Posterior cingulate gyrus (tissue), 11 donors: Measurements from ENCODE around the gene ARHGEF6.
"Not testable (repeated sequence)": the region's sequence is repeated elsewhere in the genome, so short reads cannot be mapped to it uniquely, and the experiment has no call there.

Experiments
- DNase-seq, 10 donors: peaks; one replicate each; pipeline versions ENCODE4 v3.0.0 to v3.0.0-alpha.2; 2020 to 2021; ENCODE audit warnings: mixed read lengths in 3 of 10
- intact Hi-C: fragments of 100-400 bp; cut with DNase I; formaldehyde crosslinking; loops from one replicate; pipeline ENCODE4 v1.15.1; 2023

Gene ARHGEF6

DNA sequence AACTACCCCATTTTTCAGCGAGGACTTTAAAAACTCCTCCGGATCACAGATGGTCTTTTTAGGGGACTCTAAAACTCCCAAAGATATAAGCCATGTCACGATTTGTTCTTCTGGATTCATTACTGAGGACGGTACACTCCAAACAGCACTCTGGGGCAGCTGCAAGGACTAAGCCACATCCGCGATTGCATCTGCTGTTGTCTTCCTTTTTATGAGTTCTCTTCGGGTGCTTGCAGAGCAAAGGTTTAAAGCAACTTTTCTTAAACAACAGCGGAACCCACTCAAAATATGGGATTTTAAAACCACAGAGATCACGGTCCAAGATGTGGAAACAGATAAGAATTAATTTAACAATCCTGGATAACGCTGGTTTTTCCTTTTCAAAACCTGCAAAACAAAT lies at the start of gene ARHGEF6:
ARHGEF6 (minus strand) TSS at position 170 of the 400 bp plus-strand sequence; CDS start at position 120, 50 bp downstream.
- intact Hi-C loops = no loop called here
- DNase-seq = no peak

DNA sequence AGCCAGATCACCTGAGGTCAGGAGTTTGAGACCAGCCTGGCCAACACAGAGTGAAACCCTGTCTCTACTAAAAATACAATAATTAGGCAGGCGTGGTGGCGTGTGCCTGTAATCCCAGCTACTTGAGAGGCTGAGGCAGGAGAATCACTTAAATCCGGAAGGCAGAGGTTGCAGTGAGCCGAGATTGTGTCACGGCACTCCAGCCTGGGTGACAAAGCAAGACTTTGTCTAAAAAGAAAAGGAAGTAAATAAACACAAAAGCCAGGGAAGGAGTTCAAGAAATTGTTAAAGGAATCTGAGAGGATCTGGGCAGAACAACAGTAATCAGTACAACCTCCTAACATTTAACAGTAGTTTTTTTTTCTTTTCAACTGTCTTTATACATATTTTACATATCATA lies 48.7 kb upstream of the ARHGEF6 start:
- no peak for DNase-seq
- intact Hi-C loops = no loop called here

DNA sequence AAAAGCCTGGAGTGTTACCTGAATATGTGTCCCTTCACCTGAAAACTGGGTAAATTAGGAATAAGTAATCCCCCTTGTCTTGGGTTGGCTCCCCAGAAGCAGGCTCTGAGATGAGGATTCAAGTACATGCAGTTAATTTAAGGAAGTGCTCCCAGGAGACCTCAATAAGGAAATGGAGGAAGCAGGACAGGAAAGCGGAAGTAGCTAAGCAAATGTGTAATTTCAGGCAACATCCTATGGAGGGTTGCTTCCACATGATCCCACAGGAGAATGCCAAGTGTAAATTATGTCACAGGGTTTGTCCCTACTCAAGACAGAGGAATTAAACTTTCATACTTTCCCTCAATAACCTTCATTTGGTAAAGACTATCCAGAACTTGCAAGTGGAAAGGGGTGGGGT lies 48.1 kb upstream of the ARHGEF6 start:
- DNase-seq = no peak

DNA sequence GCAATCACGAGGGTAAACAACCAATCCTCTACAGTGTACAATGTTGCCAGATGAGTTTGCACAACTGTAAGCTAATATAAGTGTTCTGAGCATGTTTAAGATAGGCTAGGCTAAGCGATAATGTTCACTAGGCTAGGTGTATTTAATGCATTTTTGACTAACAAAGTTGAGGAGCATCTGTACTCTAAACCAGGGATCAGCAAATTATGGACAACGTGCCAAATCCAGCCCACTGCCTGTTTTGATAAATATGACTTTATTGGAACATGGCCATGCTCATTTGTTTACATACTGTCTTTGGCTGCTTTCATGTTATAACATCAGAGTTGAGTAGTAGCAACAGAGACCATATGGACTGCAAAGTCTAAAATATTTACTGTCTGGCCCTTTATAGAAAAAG lies 46.3 kb upstream of the ARHGEF6 start:
- DNase-seq = no peak
- intact Hi-C loops = no loop called here

More for the DNA sequence above, 48.1 kb upstream of the ARHGEF6 start:
- intact Hi-C loops = no loop called here

GRCh38 chrX:136825771-136826170 lies 45.0 kb upstream of the ARHGEF6 start:
- intact Hi-C loops = no loop called here
- DNase-seq = no peak

- DNase-seq = no peak
- intact Hi-C loops = no loop called here
Measured at GRCh38 chrX:136823175-136823574, 42.4 kb upstream of the ARHGEF6 start.

- intact Hi-C loops = no loop called here
- DNase-seq = no peak
Measured at GRCh38 chrX:136822337-136823095, 41.8 kb upstream of the ARHGEF6 start.

DNA sequence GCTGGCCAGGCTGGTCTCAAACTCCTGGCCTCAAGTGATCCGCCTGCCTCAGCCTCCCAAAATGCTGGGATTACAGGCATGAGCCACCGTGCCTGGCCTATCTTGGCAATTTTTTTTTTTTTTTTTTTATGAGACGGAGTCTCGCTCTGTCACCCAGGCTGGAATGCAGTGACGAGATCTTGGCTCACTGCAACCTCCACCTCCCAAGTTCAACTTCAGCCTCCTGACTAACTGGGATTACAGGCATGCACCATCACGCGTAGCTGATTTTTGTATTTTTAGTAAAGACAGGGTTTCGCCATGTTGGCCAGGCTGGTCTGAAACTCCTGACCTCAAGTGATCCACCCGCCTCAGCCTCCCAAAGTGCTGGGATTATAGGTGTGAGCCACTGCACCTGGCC lies 39.0 kb upstream of the ARHGEF6 start:
- DNase-seq, intact Hi-C loops: not testable (repeated sequence)

DNA sequence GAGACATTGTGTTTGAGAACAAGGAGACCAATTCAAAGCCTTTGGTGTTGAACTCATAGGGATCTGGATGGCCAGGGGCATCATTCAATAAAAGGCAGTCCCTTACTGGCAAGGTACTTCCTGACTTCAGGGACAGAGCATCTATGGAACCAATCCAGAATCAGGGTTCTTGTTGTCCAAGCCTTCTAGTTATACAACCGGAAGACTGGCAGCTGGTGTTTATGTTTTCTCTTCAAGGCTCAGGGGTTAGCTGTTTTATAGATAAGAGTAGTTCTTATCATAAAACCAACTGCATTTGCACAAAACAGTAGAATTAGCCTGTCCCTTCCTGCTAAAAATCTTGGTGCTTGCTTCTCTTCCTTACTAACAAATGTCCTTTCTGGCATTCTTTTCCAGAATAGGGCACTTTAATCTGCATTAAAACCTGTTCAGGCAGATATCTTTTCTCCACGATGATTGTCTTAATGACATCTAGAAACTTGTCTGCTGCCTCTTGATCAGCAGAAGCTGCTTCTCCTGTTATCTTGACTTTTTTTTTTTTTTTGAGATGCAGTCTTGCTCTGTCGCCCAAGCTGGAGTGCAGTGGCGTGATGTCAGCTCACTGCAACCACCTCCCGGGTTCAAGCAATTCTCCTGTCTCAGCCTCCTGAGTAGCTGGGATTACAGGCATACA lies 38.4 kb upstream of the ARHGEF6 start:
- DNase-seq = no peak
- intact Hi-C loops = no loop called here

DNA sequence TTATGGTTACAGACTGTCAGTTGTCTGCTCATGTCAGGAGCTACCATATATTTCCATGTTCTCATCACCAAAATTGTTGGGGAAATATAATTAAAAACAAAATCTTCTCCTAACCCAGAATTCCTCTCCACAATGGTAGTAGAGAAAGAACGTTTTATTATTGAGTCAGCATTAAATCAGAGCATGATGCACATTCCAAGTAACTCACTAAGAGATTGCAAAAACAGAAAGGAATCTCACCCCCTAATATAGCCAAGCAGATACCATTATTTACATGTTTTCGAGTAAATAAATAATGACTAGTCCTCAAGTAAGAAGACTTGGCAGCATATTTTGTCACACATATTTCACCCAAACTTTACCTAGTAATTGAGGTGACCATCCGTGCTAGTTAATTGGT lies 36.2 kb upstream of the ARHGEF6 start:
- DNase-seq = no peak
- intact Hi-C loops = no loop called here

DNA sequence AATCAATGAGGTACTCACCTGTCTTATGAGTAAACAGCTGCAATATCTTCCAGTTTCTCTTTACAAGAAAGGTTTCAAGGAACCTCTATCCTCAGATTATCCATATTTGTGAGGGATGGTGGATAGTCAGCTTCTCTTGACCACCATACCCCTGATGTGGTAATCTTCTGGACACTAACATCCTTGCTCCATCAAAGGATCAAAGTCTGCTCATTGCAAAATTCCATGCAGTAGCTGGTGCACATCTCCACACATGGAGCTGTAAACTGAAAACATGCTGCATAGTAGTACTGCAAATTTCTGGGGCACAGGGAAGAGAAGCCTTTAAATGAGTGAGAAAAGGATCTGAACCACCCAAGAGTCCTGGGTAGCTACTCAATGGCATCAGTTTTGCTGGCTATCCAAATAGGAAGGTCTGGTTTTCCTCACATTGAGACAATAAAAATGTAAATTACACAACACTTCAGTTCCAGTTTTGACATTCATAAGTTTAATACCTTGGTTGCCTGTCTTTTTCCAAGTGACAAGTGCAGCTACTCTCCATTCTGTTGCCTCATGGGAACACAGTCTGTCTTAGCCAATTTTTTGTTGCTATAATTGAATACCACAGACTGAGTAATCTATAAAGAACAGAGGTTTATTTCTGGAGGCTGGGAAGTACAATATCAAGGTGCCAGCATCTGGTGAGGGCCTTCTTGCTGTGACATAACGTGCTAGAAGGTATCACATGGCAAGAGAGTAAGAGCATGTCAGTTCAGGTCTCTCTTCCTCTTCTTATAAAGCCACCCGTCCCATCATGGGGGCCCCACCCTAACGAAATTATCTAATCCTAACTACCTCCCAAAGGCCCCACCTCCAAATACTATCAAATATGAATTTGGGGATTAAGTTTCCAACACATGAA lies 34.4 kb upstream of the ARHGEF6 start:
- intact Hi-C loops = no loop called here
- DNase-seq = no peak

DNA sequence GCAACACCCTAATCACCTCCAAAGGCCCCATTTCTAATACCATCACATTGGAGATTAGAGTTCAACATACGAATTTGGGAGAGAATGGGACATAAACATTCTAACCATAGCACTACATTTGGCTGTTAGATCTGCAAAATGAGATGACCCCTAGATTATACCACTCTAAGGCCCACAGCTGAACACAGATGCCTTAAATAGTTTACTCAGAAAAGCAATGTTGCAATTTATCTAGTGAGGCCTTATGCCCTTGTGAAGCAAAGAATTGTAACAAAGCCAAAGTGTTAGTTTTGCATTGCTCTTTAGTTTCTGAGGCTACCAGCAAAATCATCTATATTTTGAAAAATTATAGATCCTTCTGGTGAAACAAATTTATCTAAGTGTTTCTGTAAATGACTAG lies 31.6 kb upstream of the ARHGEF6 start:
- intact Hi-C loops = no loop called here
- DNase-seq = no peak

GRCh38 chrX:136810493-136810892 lies 29.8 kb upstream of the ARHGEF6 start:
- intact Hi-C loops = no loop called here
- no peak for DNase-seq

DNA sequence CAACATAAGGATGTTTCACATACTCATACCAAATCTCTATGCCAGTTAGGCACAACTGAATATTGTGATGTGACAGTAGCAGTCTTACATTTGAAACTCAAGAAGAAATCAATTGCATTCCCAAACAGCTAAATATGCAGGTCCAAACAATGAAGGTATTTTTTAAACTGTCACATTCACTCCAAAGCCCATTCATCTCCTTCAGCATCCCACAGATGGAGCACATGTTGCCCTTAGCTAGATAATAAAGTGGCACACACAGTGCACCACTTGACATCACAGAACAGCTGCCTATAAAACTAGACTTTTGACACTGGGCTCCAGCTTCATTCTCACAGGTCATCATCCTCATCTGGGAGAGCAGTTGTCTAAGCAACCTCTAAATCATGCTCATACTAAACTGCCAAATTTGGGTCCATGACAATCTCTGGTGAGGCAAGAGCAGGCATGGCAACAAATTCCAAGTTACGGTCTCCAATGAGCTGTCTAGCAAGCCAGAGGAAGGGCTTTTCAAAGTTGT lies 26.2 kb upstream of the ARHGEF6 start:
- DNase-seq = no peak
- intact Hi-C loops = no loop called here

DNA sequence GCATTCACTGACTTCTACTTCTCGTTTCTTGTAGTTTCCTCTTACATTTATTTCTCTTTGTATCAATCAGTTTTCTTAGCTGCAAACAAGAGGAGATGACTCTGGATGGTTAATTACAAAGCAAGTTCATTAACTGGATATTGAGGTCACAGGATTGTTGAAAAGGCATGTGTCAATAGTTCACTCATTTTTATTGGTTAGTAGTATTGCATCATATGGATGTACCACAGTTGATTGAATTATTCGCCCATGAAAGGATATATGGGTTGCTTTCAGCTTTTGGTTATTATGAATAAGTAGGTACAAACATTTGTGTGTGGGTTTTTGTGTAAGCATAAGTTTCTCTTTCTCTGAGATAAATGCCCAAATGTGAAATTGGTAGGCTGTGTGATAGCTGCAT lies 21.8 kb upstream of the ARHGEF6 start:
- no peak for DNase-seq
- intact Hi-C loops = no loop called here

GRCh38 chrX:136797787-136798186 lies 17.1 kb upstream of the ARHGEF6 start:
- intact Hi-C loops = no loop called here
- no peak for DNase-seq

- intact Hi-C loops, DNase-seq: not testable (repeated sequence)
Measured at GRCh38 chrX:136795132-136795531, 14.4 kb upstream of the ARHGEF6 start.

- intact Hi-C loops, DNase-seq: not testable (repeated sequence)
Measured at GRCh38 chrX:136794660-136795059, 13.9 kb upstream of the ARHGEF6 start.

DNA sequence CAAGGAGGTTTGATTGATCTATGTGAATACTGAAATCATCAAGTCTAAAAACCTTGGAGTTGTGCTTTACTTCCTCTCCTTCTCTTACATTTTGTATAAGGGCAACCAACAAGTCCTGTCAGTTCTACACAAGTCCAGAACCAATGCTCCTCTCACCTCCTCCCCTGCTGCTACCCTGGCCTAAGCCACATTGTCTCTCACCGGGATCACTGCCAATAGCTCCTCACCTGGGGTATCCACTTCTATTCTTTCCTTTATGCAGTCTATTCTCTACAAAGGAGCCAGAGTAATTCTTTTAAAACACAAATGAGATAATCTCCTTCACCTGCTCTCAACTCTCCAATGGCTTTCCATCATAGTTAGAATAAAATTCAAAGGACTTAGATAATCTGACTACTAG lies 13.3 kb upstream of the ARHGEF6 start:
- DNase-seq = no peak
- intact Hi-C loops = no loop called here

GRCh38 chrX:136789856-136790255 lies 9.1 kb upstream of the ARHGEF6 start:
- intact Hi-C loops = no loop called here
- no peak for DNase-seq

GRCh38 chrX:136784231-136784630 lies 3.5 kb upstream of the ARHGEF6 start:
- intact Hi-C loops = no loop called here
- DNase-seq = no peak
